CD4-positive, alpha-beta T cell treated with Interferon gamma for 1 hour (primary cell): ENCODE data around the gene CCR6.
"Not testable (repeated sequence)": the region's sequence is repeated elsewhere in the genome, so short reads cannot be mapped to it uniquely, and the experiment has no call there.

Source experiments
- DNase-seq: peaks from one replicate; pipeline ENCODE4 v3.0.0-alpha.2; 2020

Gene CCR6

GRCh38 chr6:167122827-167123657 lies at the start of gene CCR6:
Gene CCR6, plus strand, starts transcription at chr6:167123096. Its CDS starts 13,039 bp downstream, at chr6:167136135.
- DNase-seq: no peak

GRCh38 chr6:167073679-167074274 lies 49.1 kb upstream of the CCR6 start:
- no peak for DNase-seq

- DNase-seq: no peak
These were observed 45.5 kb upstream of the CCR6 start for GRCh38 chr6:167077241-167077932.

- no peak for DNase-seq
These were observed 44.2 kb upstream of the CCR6 start for GRCh38 chr6:167078745-167079144.

GRCh38 chr6:167079853-167080297 lies 43.0 kb upstream of the CCR6 start:
- DNase-seq: peak; percentile 81

GRCh38 chr6:167087857-167088354 lies 35.0 kb upstream of the CCR6 start:
- DNase-seq: no peak

- DNase-seq: not testable (repeated sequence)
These were observed 34.2 kb upstream of the CCR6 start for GRCh38 chr6:167088741-167089140.

- no peak for DNase-seq
These were observed 33.4 kb upstream of the CCR6 start for GRCh38 chr6:167089243-167090142.

- DNase-seq: no peak
These were observed 32.7 kb upstream of the CCR6 start for GRCh38 chr6:167090171-167090570.

GRCh38 chr6:167091026-167091804 lies 31.7 kb upstream of the CCR6 start:
- peak; percentile 72 for DNase-seq

- DNase-seq: no peak
These were observed 31.1 kb upstream of the CCR6 start for GRCh38 chr6:167091805-167092107.

GRCh38 chr6:167092672-167093339 lies 30.1 kb upstream of the CCR6 start:
- no peak for DNase-seq

GRCh38 chr6:167093406-167093921 lies 29.4 kb upstream of the CCR6 start:
- no peak for DNase-seq

GRCh38 chr6:167093922-167094432 lies 28.9 kb upstream of the CCR6 start:
- peak; percentile 89 for DNase-seq

GRCh38 chr6:167094436-167094819 lies 28.5 kb upstream of the CCR6 start:
- DNase-seq: no peak

GRCh38 chr6:167094820-167095637 lies 27.9 kb upstream of the CCR6 start:
- peak; percentile 70 for DNase-seq

- DNase-seq: no peak
These were observed 27.0 kb upstream of the CCR6 start for GRCh38 chr6:167095888-167096287.

GRCh38 chr6:167096991-167097390 lies 25.9 kb upstream of the CCR6 start:
- no peak for DNase-seq

GRCh38 chr6:167097770-167098169 lies 25.1 kb upstream of the CCR6 start:
- DNase-seq: no peak

- DNase-seq: peak; percentile 61
These were observed 24.1 kb upstream of the CCR6 start for GRCh38 chr6:167098825-167099225.
